AG09319 (cell line): ENCODE data around the gene MRC2.
A peak's percentile ranks its signal among the peaks of the same experiment; 100 is the strongest.
"Not testable (repeated sequence)": the region's sequence is repeated elsewhere in the genome, so short reads cannot be mapped to it uniquely, and the experiment has no call there.

Experiments
- DNase-seq: peaks from one replicate; pipeline ENCODE4 v3.0.0-alpha.2; 2010; ENCODE audit warnings: low read depth; ENCODE audit errors: extremely low read depth
- CTCF ChIP-seq: IDR thresholded peaks from 2 replicates; pipeline ENCODE4 v1.5.1; 2011; ENCODE audit warnings: low read depth, mild to moderate bottlenecking, inconsistent platforms, low read length, moderate library complexity

MRC2 gene

GRCh38 chr17:62688398-62689160, 61.1 kb downstream of the MRC2 start:
- DNase-seq = no peak
- TF ChIP-seq CTCF = no peak

DNA sequence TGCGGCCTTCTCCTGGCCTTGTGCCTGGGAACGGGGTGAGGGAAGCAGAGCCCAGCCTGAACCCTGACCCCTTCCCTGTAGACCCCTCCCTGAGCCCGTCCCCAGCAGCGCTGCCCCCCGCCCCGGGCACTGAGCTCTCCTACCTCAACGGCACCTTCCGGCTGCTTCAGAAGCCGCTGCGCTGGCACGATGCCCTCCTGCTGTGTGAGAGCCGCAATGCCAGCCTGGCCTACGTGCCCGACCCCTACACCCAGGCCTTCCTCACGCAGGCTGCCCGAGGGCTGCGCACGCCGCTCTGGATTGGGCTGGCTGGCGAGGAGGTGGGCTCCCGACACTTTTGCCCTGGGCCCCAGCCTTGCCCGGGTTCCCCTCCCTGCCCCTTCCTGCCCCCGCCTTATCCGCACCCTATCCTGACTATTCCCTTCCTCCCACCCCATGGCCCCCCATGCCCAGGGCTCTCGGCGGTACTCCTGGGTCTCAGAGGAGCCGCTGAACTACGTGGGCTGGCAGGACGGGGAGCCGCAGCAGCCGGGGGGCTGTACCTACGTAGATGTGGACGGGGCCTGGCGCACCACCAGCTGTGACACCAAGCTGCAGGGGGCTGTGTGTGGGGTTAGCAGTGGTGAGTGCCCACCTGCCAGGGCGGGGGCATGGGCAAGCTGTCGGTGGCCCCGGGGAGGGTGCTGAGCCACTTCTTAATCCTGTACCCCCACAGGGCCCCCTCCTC, 62.1 kb downstream of the MRC2 start:
- no peak for DNase-seq
- TF ChIP-seq CTCF = no peak

DNA sequence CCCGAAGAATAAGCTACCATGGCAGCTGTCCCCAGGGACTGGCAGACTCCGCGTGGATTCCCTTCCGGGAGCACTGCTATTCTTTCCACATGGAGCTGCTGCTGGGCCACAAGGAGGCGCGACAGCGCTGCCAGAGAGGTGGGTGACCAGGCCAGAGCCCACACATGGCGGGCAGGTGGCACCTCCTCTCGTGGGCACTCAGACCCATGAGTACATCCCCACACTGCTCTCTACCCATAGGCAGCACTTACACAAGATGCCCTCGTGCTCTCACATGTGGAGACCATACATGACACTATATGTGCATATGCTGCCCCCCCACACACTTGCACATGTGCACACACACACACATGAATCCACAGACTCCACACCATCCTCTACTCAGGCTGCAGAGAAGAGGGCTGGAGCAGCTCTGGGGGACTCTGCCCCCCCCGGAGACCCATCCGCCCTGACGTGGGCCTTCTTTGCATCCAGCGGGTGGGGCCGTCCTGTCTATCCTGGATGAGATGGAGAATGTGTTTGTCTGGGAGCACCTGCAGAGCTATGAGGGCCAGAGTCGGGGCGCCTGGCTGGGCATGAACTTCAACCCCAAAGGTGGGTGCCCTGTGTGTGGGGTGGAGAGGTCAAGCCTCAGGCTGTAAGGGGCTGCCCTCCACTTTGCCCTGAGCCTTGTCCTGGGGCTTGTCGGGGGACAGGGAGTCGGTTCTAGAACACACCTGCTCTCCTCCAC, 62.9 kb downstream of the MRC2 start:
- no peak for DNase-seq
- TF ChIP-seq CTCF = no peak

- not testable (repeated sequence) for DNase-seq
These were observed 64.1 kb downstream of the MRC2 start for GRCh38 chr17:62691589-62691915.

DNA sequence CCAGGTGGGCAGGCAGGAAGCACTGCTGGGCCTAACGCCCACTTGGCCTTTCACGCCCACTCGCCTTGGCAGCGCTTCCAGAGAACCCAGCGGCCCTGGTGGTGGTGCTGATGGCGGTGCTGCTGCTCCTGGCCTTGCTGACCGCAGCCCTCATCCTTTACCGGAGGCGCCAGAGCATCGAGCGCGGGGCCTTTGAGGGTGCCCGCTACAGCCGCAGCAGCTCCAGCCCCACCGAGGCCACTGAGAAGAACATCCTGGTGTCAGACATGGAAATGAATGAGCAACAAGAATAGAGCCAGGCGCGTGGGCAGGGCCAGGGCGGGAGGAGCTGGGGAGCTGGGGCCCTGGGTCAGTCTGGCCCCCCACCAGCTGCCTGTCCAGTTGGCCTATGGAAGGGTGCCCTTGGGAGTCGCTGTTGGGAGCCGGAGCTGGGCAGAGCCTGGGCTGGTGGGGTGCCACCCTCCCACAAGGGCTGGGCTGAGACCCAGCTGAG, 64.7 kb downstream of the MRC2 start:
- TF ChIP-seq CTCF = no peak
- DNase-seq = no peak

DNA sequence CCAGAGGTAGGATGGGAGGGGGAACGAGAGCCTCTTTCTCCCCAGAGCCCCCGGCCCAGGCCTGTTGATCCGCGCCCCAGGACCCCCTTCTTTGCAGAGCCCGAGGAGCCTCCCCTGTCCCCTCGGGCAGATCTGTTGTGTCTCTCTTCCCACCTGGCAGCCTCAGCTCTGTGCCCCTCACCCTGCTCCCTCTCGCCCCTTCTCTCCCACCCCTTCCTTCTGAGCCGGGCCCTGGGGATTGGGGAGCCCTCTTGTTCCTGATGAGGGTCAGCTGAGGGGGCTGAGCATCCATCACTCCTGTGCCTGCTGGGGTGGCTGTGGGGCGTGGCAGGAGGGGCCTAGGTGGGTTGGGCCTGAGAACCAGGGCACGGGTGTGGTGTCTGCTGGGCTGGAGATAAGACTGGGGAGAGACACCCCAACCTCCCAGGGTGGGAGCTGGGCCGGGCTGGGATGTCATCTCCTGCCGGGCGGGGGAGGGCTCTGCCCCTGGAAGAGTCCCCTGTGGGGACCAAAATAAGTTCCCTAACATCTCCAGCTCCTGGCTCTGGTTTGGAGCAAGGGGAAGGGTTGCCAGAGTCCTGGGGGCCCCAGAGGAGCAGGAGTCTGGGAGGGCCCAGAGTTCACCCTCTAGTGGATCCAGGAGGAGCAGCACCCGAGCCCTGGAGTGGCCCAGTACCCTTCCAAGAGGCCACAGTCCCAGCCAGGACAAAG, 65.4 kb downstream of the MRC2 start:
- no peak for DNase-seq
- TF ChIP-seq CTCF = peak; percentile 55

DNA sequence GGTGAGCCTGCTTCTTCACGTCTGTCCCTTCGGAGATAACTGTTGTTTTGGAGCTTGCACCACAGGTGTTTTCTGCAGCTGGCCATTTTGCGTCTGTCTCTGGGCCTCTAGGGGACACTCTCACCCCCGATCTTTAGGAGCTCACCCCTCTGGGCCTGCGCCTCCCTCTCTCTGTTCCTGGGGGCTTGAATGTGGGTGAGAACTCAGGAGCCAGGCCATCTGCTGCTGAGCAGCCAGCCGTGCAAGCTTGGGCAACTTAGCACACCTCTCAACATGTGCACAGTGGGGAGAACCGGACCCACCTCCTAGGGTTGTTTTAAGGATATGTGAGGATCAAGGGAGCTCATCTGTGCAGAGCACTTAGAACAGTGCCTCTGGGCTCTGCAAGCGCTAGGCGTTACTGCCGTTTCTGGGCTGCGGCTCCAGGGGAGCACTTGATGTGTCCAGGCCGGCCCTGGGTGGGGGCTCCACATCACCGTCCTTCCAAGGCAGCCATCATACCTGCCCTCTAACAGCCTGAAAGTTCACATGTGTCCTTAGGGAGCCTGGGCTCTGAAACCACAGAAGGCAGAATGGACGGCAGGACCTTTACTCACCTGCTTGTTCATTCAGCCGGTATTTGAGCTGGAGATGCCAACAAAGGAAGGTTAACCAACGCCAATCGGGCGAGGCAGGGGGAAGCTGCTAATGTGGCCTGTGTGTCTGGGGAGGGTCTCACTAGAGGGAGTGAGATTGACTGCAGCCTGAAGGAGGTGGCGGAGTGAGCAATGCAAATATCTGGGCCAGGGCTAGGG, 66.3 kb downstream of the MRC2 start:
- TF ChIP-seq CTCF = no peak
- DNase-seq = no peak

DNA sequence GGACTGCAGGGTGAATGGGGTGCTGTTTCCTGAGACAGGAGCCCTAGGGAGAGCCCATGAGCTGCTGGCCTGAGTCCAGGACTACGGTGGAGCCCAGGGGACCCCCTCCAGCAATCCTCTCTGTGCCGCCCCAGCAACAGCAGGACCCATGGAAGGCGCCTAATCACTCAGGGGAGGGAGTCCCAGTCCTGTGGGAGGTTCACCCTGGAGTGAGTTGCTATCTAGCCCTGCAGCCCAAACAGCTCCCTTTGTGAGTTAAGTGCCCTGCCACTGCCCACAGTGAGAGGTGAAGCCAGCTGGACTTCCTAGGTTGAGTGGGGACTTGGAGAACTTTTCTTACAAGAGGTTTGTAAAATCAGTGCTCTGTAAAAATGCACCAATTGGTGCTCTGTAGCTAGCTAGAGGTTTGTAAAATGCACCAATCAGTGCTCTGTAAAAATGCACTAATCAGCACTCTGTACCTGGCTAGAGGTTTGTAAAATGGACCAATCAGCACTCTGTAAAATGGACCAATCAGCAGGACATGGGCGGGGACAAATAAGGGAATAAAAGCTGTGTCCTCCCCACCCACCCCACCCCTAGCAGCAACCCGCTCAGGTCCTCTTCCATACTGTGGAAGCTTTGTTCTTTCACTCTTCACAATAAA, 67.7 kb downstream of the MRC2 start:
- DNase-seq = not testable (repeated sequence)
